Neuronal stem cell (in vitro differentiated cells): ENCODE measurements around the gene ARID3C. TPM values are rescaled to one million over a fixed set of nuclear protein-coding genes. Genes with fewer than 3 reads are reported as not detected.

ENCODE experiments used
- small RNA-seq: library from polyadenylated mRNA; stranded (forward); fragments of <200 nt; extraction: miRNeasy Mini kit (QIAGEN cat#:217004); gene quantifications from one replicate; pipeline ENCODE3, GENCODE V24; 2013; ENCODE audit not compliant: insufficient read depth

ARID3C gene

Small RNA genes lying within 50 kb of the gene (small RNA-seq; reads per million reads assigned to genes)
- gene CCL27 = not detected
